HG02840 (cell line): Measurements from ENCODE around the gene FNDC3B.
"Not testable (repeated sequence)": the region's sequence is repeated elsewhere in the genome, so short reads cannot be mapped to it uniquely, and the experiment has no call there.

ENCODE experiments used
- ATAC-seq: cut with Tn5 transposase; IDR thresholded peaks from one replicate; pipeline ENCODE4 v1.9.1; 2021; ENCODE audit warnings: mild to moderate bottlenecking, moderate library complexity, moderate number of reproducible peaks; ENCODE audit not compliant: unreplicated experiment, low FRiP score

The FNDC3B gene

GRCh38 chr3:172030181-172030580, 9.2 kb upstream of the FNDC3B start:
- ATAC-seq, result no peak

GRCh38 chr3:172031996-172032395, 7.4 kb upstream of the FNDC3B start:
- no peak for ATAC-seq

- no peak for ATAC-seq
Observed at GRCh38 chr3:172033396-172033795, 6.0 kb upstream of the FNDC3B start.

DNA sequence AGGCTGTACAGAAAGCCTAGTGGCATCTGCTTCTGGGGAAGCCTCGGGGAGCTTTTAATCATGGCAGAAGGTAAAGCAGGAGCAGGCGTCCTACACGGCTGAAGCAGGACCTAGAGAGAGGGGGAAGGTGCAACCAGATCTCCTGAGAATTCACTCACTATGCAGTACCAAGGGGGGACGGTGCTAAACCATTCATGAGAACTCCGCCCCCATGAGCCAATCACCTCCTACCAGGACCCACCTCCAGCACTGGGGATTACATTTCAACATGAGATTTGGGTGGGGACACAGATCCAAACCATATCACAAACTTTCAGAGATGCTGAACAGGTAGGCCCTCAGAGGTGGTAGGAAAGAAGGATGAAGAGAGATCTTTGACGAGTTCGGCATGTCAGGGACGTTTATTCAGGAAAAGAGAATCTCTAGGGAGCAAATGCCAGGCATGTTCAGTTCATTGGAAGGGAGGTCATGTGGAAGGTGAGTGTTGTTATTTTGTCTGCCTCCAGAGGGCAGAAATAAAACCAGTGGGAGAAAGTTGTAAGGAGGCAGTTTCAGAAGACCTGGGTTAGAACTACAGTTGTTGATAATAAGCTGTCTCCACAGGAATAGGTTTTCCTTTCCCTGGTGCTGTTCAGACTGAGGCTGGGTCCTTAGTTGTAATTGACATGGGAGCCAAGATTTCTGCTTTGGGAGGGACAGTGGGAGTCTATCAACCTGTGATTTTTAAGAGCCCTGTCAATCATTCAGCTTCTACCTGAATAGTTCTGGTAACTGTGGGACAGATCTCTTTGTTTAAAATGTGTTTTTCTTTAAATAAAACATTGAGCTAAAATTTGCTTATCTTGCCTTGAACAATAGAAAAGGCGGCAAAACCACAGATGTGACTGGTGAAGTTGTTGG, 4.3 kb upstream of the FNDC3B start:
- ATAC-seq, result no peak

GRCh38 chr3:172036541-172037215, 2.7 kb upstream of the FNDC3B start:
- no peak for ATAC-seq

DNA sequence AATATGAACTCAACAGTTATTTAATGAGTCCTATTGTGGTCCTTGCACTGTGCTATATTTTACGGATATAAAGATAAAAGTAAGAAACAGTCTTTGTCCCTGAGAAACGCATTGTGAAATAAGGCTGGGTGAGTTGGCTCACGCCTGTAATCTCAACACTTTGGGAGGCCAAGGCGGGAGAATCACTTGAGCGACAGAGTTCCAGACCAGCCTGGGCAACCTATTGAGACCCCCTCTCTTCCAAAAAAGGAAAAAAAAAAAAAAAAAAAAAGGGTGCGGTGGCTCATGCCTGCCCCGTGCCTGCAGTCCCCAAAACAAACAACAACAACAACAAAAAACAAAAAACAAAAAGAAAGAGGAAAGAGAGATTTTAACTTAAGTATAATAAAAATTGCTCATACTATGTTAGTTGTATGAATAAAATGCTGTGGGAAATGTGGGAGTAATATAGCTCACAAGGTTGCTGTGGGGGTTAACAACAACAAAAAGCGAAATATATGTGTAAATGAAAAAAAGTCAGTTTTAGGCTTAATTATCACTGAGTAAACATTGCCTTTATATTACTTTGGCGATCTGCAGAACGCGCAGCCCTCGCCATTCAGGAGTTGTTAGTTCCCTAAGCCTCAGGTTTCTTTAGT, 461 bp upstream of the FNDC3B start:
- ATAC-seq, result no peak

DNA sequence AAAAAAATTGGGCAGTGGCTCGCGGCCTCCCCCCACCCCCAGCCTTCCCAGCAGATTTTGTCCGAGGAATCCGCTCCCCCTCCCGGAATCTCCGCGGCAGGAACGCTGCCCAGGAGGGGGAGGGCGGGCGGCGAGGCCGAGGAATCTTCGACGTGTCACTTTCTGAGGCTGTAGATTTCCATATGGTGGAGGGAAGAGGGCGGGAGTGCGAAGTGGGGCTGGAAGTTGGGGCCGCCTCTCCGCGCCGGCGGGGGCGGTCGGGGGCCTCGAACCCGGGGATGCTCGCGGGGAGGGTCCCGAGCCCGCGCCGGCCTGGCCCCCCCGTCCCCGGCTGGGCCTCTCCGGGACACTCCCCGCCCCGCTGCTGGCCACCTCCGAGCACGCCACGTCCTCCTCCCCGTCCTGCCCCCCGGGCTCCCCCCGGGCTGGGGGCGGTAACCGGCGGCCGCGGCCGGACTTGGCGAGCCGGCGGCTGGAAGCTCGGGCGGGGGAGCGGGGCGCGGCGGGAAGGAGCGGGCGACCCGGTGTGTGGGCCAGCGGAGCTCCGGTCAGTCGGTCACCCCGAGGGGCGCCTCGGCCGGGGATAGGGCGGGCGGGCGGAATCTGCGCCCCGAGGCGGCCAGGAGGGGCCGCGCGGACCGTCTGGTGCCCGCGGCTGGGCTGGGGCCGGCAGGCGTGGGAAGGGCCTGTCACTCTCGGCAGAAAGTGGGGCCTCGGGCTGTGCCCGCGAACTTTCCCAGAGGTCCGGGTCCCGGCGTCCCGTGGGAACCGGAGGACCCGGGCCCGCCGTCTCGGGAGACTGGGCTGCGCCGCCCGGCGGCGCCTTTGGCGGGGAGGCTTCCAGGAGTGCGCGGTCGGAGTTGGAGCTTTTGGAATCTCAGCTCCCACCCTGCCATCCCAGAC, 951 bp downstream of the FNDC3B start:
- ATAC-seq, result peak; percentile 27

DNA sequence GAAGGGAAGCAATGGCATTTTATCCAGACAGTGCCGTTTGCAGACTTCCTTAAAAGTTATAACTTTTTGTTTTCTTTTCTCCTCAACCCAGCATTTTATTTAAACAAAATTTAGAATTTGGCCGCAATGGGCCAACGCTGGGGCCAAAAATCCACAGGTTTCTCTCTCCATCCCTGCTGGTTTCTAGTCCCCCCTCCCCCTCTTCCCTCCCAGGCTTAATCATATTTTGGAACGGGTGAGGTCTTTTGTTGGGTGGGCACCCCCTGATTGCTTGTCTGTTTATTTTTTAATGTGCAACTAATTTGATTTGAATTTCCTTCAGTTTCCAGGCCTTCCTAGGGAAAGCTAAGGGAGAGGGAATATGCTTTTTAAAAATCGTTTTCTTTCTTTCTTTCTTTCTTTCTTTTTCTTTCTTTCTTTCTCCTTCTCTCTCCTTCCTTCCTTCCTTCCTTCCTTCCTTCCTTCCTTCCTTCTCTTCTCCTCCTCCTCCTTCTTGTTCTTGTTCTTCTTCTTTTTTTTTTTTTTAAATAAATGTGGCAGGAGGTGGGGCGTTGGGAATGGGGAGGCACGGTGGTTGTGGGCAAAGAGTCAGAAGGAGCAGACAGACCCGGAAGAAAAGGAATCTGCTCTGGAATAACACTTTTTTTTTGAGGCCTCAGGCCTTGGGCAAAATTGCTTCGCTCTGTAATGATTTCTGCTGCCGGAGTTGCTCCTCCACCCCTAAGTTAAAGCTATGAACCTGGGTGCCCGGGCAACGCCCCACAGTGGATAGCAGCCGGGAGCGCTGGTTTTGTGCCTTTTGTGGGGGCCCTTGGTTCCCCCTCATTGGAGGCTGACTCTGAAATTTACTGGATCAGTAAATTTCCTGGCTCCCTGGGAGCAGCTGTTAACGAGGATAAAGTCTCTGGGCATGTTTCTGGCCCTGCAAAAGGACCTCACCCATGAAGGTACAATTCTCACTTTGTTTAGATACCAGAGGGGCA, 1.9 kb downstream of the FNDC3B start:
- ATAC-seq, result no peak

GRCh38 chr3:172042136-172042662, 2.8 kb downstream of the FNDC3B start:
- ATAC-seq, result no peak

GRCh38 chr3:172042663-172043179, 3.3 kb downstream of the FNDC3B start:
- ATAC-seq, result not testable (repeated sequence)

GRCh38 chr3:172043233-172043632, 3.9 kb downstream of the FNDC3B start:
- ATAC-seq, result no peak

GRCh38 chr3:172043766-172044165, 4.4 kb downstream of the FNDC3B start:
- no peak for ATAC-seq

DNA sequence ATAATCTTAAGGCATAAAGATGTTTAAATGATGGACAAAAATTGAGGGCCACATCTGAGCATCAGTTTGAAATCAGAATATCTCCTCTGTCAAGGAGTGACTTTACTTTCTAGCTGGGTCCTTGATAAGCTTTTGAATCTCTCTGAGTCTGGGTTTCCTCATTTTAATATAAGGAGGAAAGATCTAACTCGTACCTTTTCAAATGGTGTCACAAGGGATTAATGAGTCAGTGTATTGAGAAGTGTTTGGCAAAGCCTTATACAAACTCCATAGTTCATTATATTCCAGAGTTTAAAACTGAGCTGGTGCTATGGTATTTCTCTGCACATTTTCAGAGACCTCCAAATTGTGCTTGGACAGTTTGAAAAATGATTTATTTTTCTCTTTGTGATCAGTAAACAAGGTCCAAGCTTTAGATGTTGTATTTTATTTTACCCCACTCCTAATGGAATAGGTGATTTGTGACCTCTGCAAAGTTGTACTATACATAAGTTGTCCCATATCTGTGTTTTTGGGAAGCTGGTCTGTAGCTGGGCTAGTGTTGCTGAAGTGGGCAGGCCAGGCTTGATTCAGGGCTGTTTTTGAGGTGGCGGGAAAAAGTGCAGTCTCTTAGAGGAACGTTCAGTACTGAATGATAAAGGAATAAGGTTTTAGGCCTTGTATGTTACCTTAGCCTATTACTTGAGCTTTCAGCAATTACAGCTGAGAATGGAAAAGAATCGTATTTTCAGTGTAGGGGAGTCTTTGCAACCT, 5.6 kb downstream of the FNDC3B start:
- ATAC-seq, result no peak

DNA sequence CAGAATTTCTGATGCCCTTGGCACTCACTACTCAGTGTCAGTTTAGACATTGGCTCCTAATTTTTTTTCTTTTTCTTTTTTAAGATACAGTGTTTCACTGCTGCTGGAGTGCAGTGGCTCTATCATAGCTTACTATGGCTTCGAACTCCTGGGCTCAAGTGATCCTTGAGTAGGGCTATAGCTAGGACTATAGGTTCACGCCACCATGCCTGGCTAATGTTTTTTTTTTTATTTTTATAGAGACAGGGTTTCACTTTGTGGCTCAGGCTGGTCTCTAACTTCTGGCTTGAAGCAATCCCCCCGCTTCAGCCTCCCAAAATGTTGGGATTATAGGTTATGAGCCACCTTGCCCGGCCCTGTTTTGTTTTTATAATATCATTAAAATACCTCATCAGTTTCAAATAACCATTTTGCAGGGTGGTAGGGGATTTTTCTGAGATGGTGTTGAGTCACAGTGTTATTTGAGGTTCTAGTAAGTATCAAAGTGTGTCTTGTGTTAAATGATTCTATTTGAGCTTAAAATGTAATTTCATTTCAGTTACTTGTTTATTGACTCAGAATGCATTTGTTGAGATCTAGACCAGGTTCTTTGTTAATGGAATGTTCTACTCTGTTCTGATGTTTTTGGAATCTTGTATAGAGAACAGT, 7.0 kb downstream of the FNDC3B start:
- no peak for ATAC-seq

GRCh38 chr3:172047567-172048115, 8.3 kb downstream of the FNDC3B start:
- ATAC-seq, result no peak

DNA sequence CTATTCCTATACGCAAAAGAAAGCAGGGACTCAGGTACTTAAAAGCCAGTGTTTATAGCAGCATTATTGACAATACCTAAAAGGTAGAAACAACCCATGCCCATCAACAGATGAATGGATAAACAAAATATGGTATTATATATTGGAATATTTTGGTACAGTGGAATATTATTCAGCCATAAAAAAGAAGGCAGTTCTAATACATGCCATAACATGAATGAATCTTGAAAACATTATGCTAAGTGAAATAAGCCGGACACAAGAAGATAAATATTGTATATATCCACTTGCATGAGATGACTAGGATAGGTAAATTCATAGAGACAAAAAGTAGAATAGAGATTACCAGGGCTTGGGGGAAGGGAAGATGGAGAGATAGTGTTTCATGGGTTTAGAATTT, 9.2 kb downstream of the FNDC3B start:
- ATAC-seq, result no peak

- no peak for ATAC-seq
Observed at GRCh38 chr3:172051310-172051956, 12.1 kb downstream of the FNDC3B start.
